Keratinocyte (primary cell): ENCODE measurements around the gene PPCS. TPM values are rescaled to one million over a fixed set of nuclear protein-coding genes. Genes with fewer than 3 reads are reported as not detected.

ENCODE experiments used
- DNase-seq: peaks from one replicate; pipeline ENCODE4 v3.0.0-alpha.2; 2011; ENCODE audit warnings: low read depth, missing footprints, low spot score
- FAIRE-seq: peaks from 2 replicates; lab custom pipeline; 2011; peaks lifted over from hg19 to GRCh38; lab: Jason Lieb, UNC
- H2AFZ ChIP-seq: 2 replicates; pipeline ENCODE4 v1.6.0; 2012; ENCODE audit warnings: low read length, control low read depth, inconsistent platforms; ENCODE audit not compliant: control insufficient read depth
- H3K27ac ChIP-seq: 2 replicates; pipeline ENCODE4 v1.5.1; 2011; ENCODE audit warnings: low read length; ENCODE audit not compliant: control insufficient read depth, insufficient read depth
- H3K27me3 ChIP-seq: 3 replicates; pipeline ENCODE4 v1.6.0; 2011; ENCODE audit warnings: low read length; ENCODE audit not compliant: control insufficient read depth, insufficient read depth; ENCODE audit errors: extremely low read depth
- H3K36me3 ChIP-seq, 2 experiments: 2 replicates in 1 of 2; 3 replicates in 1 of 2; pipeline ENCODE4 v1.5.1; 2011; ENCODE audit warnings: low read length in 2 of 2, mild to moderate bottlenecking in 1 of 2; ENCODE audit not compliant: control insufficient read depth in 2 of 2, insufficient read depth in 2 of 2; ENCODE audit errors: extremely low read depth in 1 of 2
- H3K4me1 ChIP-seq: 3 replicates; pipeline ENCODE4 v1.5.1; 2011; ENCODE audit warnings: low read length; ENCODE audit not compliant: control insufficient read depth, insufficient read depth; ENCODE audit errors: extremely low read depth
- H3K4me2 ChIP-seq: 3 replicates; pipeline ENCODE4 v1.6.0; 2011; ENCODE audit warnings: low read depth, low read length; ENCODE audit not compliant: control insufficient read depth, insufficient read depth; ENCODE audit errors: extremely low read depth
- H3K4me3 ChIP-seq, 3 experiments: fragments of 200-600 bp in 1 of 3; sonication (generic) in 1 of 3; 2 replicates in 2 of 3; 3 replicates in 1 of 3; pipeline ENCODE4 v1.5.1; 2011 to 2016; ENCODE audit warnings: low read length in 3 of 3, mild to moderate bottlenecking in 3 of 3, control low read depth in 2 of 3, inconsistent platforms in 1 of 3, low read depth in 1 of 3, mixed read lengths in 1 of 3, mixed run types in 1 of 3, moderate library complexity in 1 of 3; ENCODE audit not compliant: control insufficient read depth in 2 of 3, insufficient read depth in 2 of 3; ENCODE audit errors: extremely low read depth in 1 of 3
- H3K79me2 ChIP-seq: 2 replicates; pipeline ENCODE4 v1.6.0; 2012; ENCODE audit warnings: low read length; ENCODE audit not compliant: control insufficient read depth, insufficient read depth
- H3K9ac ChIP-seq: 3 replicates; pipeline ENCODE4 v1.6.0; 2011; ENCODE audit warnings: low read length; ENCODE audit not compliant: control insufficient read depth, insufficient read depth; ENCODE audit errors: extremely low read depth
- H3K9me1 ChIP-seq: 3 replicates; pipeline ENCODE4 v1.6.0; 2011; ENCODE audit warnings: low read length; ENCODE audit not compliant: control insufficient read depth, insufficient read depth; ENCODE audit errors: extremely low read depth
- H3K9me3 ChIP-seq: 2 replicates; pipeline ENCODE4 v1.5.1; 2012; ENCODE audit warnings: low read depth, low read length; ENCODE audit not compliant: control insufficient read depth
- H4K20me1 ChIP-seq: 3 replicates; pipeline ENCODE4 v1.6.0; 2011; ENCODE audit warnings: low read length; ENCODE audit not compliant: control insufficient read depth, insufficient read depth; ENCODE audit errors: extremely low read depth
- EZH2 ChIP-seq: IDR thresholded peaks from one replicate; pipeline ENCODE4 v1.6.1; 2012; ENCODE audit warnings: inconsistent platforms, mild to moderate bottlenecking, low read length, moderate library complexity
- dilution Hi-C: fragments of 300-500 bp; cut with MboI; formaldehyde crosslinking; loops from one replicate; pipeline ENCODE4 v1.7.0; 2020; ENCODE audit warnings: low sequenced_read_pairs; ENCODE audit not compliant: extremely low pct_ligation_motif_present
- polyA plus RNA-seq, 5 experiments: library from polyadenylated mRNA; depleted of rRNA in 3 of 5; stranded (reverse) in 3 of 5; stranded (forward) in 1 of 5; unstranded in 1 of 5; fragments of >200 nt; gene quantifications; 1 replicate in 1 of 5; 2 replicates in 3 of 5; 3 replicates in 1 of 5; pipeline versions ENCODE4 v1.2.1 to v1.2.3, GENCODE V29; 2011 to 2012; ENCODE audit warnings: missing spikeins in 2 of 5, low read depth in 1 of 5, low replicate concordance in 1 of 5
- TF ChIP-seq, protein P1 (sequence below), 3 experiments: IDR thresholded peaks in 1 of 3; conservative IDR thresholded peaks in 1 of 3; optimal IDR thresholded peaks in 1 of 3; 2 replicates in 2 of 3; 3 replicates in 1 of 3; pipeline versions ENCODE3 to v1.5.1; 2011; ENCODE audit warnings: low read length in 3 of 3, mild to moderate bottlenecking in 3 of 3, moderate library complexity in 2 of 3, control low read depth in 1 of 3, inconsistent platforms in 1 of 3; ENCODE audit not compliant: insufficient read depth in 2 of 3; ENCODE audit errors: extremely low read depth in 1 of 3

Gene PPCS
- polyA plus RNA-seq, 1 donor (not counting 4 experiments of a cell fraction or from before 2014, with no cell fraction given) = 47.3 TPM

DNA sequence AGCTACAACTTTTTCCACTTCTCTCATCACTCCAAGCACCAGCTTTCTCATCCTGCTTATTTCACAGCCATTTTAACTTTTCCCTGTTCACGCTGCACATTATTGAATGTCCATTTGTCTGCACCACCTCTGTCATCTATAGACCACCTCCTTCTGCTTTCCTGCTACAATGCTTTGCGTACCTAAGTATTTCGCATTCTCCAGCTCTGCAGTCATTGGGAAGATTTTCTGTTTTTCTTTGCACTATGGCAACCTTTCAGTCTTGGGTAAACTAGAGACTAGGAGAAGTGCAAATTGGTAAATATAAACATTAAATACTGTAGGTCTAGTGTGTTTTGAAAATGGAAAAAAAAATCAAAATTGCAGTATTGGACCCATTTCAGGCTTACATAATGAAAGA is 7.6 kb downstream of the PPCS start:
- no peak for DNase-seq
- H3K4me2 ChIP-seq = peak overlapping the region; percentile 93
- H2AFZ ChIP-seq = peak overlapping the region; percentile 83
- TF ChIP-seq, protein P1, sequence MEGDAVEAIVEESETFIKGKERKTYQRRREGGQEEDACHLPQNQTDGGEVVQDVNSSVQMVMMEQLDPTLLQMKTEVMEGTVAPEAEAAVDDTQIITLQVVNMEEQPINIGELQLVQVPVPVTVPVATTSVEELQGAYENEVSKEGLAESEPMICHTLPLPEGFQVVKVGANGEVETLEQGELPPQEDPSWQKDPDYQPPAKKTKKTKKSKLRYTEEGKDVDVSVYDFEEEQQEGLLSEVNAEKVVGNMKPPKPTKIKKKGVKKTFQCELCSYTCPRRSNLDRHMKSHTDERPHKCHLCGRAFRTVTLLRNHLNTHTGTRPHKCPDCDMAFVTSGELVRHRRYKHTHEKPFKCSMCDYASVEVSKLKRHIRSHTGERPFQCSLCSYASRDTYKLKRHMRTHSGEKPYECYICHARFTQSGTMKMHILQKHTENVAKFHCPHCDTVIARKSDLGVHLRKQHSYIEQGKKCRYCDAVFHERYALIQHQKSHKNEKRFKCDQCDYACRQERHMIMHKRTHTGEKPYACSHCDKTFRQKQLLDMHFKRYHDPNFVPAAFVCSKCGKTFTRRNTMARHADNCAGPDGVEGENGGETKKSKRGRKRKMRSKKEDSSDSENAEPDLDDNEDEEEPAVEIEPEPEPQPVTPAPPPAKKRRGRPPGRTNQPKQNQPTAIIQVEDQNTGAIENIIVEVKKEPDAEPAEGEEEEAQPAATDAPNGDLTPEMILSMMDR (optimal IDR thresholded peaks at IDR 0.05 in 1 of 3, IDR thresholded peaks at IDR 0.05 in 1 of 3, conservative IDR thresholded peaks at IDR 0.05 in 1 of 3; ENCODE audit: extremely low read depth in 1 of 3, insufficient read depth in 2 of 3, low read length in 3 of 3) = no peak
- TF ChIP-seq EZH2 = no peak
- H3K4me1 ChIP-seq = peaks cover 10% of the 10 kb centered on the region
- H3K79me2 ChIP-seq = no peaks in the 10 kb centered on the region
- peak overlapping the region in 1 of 3 experiments; percentile 86 for H3K4me3 ChIP-seq
- H3K27ac ChIP-seq = no peak overlapping the region
- dilution Hi-C loops = no loop called here
- no peaks in the 10 kb centered on the region for H4K20me1 ChIP-seq
- H3K9me1 ChIP-seq = no peaks in the 10 kb centered on the region
- no peaks in the 10 kb centered on the region for H3K9me3 ChIP-seq
- H3K27me3 ChIP-seq = no peaks in the 10 kb centered on the region
- H3K9ac ChIP-seq = no peak overlapping the region
- no peak for FAIRE-seq
- H3K36me3 ChIP-seq = peaks cover 1 to 3% of the 10 kb centered on the region in 2 experiments

DNA sequence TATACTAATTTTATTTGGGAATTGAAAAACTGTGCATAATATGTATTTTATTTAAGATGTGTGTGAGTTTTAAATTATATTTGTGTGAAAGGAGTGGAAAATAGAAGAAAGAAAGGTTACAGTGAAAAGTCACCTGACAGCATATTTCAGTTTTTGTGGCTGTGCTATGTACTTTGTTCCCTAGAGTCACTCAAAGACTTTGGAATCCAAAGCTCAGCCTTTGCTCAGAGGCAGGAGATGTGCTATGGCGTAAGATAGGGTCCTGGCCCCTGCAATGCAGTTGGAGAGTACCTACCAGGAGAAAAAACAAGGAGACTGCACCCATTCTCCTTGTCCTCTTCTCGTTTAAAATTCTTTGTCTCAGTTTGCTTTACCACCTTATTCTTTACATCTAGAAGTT is 9.7 kb downstream of the PPCS start:
- H3K79me2 ChIP-seq = no peaks in the 10 kb centered on the region
- no peaks in the 10 kb centered on the region for H3K9me3 ChIP-seq
- no peak for DNase-seq
- H3K9ac ChIP-seq = no peak overlapping the region
- H3K4me2 ChIP-seq = no peak overlapping the region
- no peaks in the 10 kb centered on the region for H4K20me1 ChIP-seq
- H3K9me1 ChIP-seq = no peaks in the 10 kb centered on the region
- dilution Hi-C loops = no loop called here
- H2AFZ ChIP-seq = no peak overlapping the region
- TF ChIP-seq, protein P1 (optimal IDR thresholded peaks at IDR 0.05 in 1 of 3, IDR thresholded peaks at IDR 0.05 in 1 of 3, conservative IDR thresholded peaks at IDR 0.05 in 1 of 3; ENCODE audit: extremely low read depth in 1 of 3, insufficient read depth in 2 of 3, low read length in 3 of 3) = no peak
- no peak for TF ChIP-seq EZH2
- FAIRE-seq = no peak
- no peaks in the 10 kb centered on the region for H3K27me3 ChIP-seq
- H3K4me1 ChIP-seq = peaks cover 10% of the 10 kb centered on the region
- H3K27ac ChIP-seq = no peak overlapping the region
- no peaks in the 10 kb centered on the region for H3K36me3 ChIP-seq
- H3K4me3 ChIP-seq = no peak overlapping the region
